Measurements from ENCODE around the gene MRGPRF.

MRGPRF gene

GRCh38 chr11:68956547-68957254 is 56.3 kb downstream of the MRGPRF start:
- peak overlapping the region; percentile 12 for H3K27ac Mint-ChIP-seq
- peaks cover 29% of the 10 kb centered on the region for H3K27me3 Mint-ChIP-seq
- H3K36me3 Mint-ChIP-seq (ENCODE audit: low read depth), result no peaks in the 10 kb centered on the region
- no peak overlapping the region for H3K4me3 Mint-ChIP-seq
- H3K4me1 Mint-ChIP-seq (ENCODE audit: low read depth), result peaks cover 20% of the 10 kb centered on the region
- H3K9me3 Mint-ChIP-seq, result no peaks in the 10 kb centered on the region
- intact Hi-C loops (cut with micrococcal nuclease), result no loop called here

- Mint-ChIP-seq H3K27me3 (peaks cover 29% of the 10 kb centered on the region), H3K36me3 (ENCODE audit: low read depth) (no peaks in the 10 kb centered on the region), H3K27ac (peak overlapping the region; percentile 12), H3K4me1 (ENCODE audit: low read depth) (peaks cover 20% of the 10 kb centered on the region), H3K9me3 (no peaks in the 10 kb centered on the region), H3K4me3 (no peak overlapping the region)
- intact Hi-C loops (cut with micrococcal nuclease), result no loop called here
Observed at GRCh38 chr11:68956142-68956541, 56.9 kb downstream of the MRGPRF start.

DNA sequence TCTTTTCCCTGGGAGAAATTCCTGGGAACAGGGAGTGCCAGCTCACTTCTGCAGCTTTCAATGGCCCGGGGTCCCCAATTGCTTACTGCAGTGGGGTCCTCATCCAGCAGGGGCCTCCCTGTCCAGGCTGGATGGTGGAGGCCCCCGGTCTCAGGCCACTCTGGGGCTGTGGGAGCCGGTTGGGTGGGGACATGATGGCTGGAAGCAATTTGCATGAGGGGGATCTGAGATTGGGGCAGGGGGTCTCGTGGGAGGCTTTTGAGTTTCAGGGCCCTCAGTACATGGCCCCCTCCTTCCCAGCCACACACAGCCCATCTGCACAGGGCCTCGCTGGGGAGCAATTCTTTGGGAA is 57.5 kb downstream of the MRGPRF start:
- intact Hi-C loops (cut with micrococcal nuclease), result no loop called here
- no peaks in the 10 kb centered on the region for H3K9me3 Mint-ChIP-seq
- peaks cover 20% of the 10 kb centered on the region for H3K4me1 Mint-ChIP-seq (ENCODE audit: low read depth)
- H3K27ac Mint-ChIP-seq, result peak overlapping the region; percentile 71
- no peaks in the 10 kb centered on the region for H3K36me3 Mint-ChIP-seq (ENCODE audit: low read depth)
- peak overlapping the region; percentile 38 for H3K4me3 Mint-ChIP-seq
- peaks cover 27% of the 10 kb centered on the region for H3K27me3 Mint-ChIP-seq

GRCh38 chr11:68954836-68955606 is 58.0 kb downstream of the MRGPRF start:
- H3K27me3 Mint-ChIP-seq, result peaks cover 27% of the 10 kb centered on the region
- peaks cover 20% of the 10 kb centered on the region for H3K4me1 Mint-ChIP-seq (ENCODE audit: low read depth)
- H3K4me3 Mint-ChIP-seq, result peak overlapping the region; percentile 38
- H3K9me3 Mint-ChIP-seq, result no peaks in the 10 kb centered on the region
- H3K27ac Mint-ChIP-seq, result peak overlapping the region; percentile 71
- intact Hi-C loops (cut with micrococcal nuclease), result no loop called here
- H3K36me3 Mint-ChIP-seq (ENCODE audit: low read depth), result no peaks in the 10 kb centered on the region
